ENCODE measurements around the gene OR52M1. TPM values are rescaled to one million over a fixed set of nuclear protein-coding genes. Genes with fewer than 3 reads are reported as not detected.

OR52M1 gene, protein sequence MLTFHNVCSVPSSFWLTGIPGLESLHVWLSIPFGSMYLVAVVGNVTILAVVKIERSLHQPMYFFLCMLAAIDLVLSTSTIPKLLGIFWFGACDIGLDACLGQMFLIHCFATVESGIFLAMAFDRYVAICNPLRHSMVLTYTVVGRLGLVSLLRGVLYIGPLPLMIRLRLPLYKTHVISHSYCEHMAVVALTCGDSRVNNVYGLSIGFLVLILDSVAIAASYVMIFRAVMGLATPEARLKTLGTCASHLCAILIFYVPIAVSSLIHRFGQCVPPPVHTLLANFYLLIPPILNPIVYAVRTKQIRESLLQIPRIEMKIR
- not detected in 2 replicates for total RNA-seq (ENCODE audit: low replicate concordance)
- long read RNA-seq, result 0 reads

DNA sequence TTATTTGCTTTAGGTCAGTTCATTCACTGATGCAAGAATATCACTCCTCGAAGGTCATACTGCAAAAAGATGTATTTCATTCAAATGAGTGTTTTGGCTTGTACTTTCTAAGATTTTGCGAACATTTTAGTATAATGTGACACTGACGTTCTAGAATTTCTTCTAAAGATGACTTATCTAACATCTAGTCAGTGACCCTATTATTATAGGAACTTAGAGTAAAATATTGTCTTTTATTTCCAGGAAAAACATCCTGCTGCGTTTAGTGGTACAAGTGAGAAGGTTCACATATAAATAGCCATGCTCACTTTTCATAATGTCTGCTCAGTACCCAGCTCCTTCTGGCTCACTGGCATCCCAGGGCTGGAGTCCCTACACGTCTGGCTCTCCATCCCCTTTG lies at the start of gene OR52M1:
OR52M1 (plus strand) TSS at position 301 of the 400 bp plus-strand sequence; CDS start at position 301, 0 bp downstream.
- peaks cover 6% of the 10 kb centered on the region for H3K27me3 Mint-ChIP-seq
- no peaks in the 10 kb centered on the region for H3K4me1 Mint-ChIP-seq (ENCODE audit: unreplicated experiment)
- DNase-seq (ENCODE audit: extremely low spot score, unreplicated experiment), result no peak
- TF ChIP-seq, protein P1, sequence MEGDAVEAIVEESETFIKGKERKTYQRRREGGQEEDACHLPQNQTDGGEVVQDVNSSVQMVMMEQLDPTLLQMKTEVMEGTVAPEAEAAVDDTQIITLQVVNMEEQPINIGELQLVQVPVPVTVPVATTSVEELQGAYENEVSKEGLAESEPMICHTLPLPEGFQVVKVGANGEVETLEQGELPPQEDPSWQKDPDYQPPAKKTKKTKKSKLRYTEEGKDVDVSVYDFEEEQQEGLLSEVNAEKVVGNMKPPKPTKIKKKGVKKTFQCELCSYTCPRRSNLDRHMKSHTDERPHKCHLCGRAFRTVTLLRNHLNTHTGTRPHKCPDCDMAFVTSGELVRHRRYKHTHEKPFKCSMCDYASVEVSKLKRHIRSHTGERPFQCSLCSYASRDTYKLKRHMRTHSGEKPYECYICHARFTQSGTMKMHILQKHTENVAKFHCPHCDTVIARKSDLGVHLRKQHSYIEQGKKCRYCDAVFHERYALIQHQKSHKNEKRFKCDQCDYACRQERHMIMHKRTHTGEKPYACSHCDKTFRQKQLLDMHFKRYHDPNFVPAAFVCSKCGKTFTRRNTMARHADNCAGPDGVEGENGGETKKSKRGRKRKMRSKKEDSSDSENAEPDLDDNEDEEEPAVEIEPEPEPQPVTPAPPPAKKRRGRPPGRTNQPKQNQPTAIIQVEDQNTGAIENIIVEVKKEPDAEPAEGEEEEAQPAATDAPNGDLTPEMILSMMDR (conservative IDR thresholded peaks at IDR 0.05), result no peak
- no peaks in the 10 kb centered on the region for H3K9me3 Mint-ChIP-seq
- no peaks in the 10 kb centered on the region for H3K36me3 Mint-ChIP-seq
- H3K4me3 Mint-ChIP-seq, result no peak within 1 kb of the TSS
- H3K27ac Mint-ChIP-seq, result no peak within 1 kb of the TSS

DNA sequence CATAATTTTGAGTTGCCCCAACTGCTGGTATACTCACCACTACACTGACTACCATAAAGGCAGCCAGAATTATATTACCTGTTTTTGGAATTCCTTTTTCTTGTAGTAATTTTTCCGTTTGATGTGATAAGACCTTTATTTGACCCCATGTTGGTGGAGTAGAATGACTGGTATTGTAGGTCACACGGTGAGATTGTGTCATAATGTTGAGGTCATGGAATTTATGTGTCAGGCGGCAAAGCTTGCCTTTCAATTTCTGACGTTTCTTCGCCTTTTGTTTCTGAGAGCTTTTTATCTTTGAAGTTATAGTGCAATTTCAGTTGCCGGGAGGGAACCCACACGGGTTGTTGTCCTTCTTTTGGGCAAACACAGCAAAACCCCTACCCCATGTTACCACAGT lies 49.5 kb upstream of the OR52M1 start:
- Mint-ChIP-seq H3K27me3 (peaks cover 39% of the 10 kb centered on the region), H3K4me1 (ENCODE audit: unreplicated experiment) (peaks cover 10% of the 10 kb centered on the region), H3K4me3 (peak overlapping the region; percentile 50), H3K36me3 (no peaks in the 10 kb centered on the region), H3K9me3 (no peaks in the 10 kb centered on the region), H3K27ac (peak overlapping the region; percentile 82)
- TF ChIP-seq, protein P1 (conservative IDR thresholded peaks at IDR 0.05), result no peak
- no peak for DNase-seq (ENCODE audit: extremely low spot score, unreplicated experiment)

DNA sequence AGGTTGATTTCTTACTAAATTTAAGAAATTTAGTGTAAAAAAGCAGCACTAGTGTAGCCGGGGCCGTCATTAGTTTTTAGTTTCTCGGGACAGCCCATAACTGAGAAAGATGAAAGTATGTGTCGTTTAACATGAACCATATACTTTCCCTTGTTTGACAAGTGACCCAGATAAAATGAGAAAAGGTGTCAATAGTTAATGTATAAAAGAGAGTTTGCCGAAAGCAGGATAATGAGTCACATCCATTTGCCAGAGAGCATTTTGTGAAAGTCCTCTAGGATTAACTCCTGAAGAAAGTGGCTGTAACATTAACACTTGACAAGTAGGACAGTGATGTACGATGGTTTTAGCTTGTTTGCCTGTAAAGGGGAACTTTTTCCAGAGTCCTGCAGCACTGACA lies 49.0 kb upstream of the OR52M1 start:
- TF ChIP-seq, protein P1 (conservative IDR thresholded peaks at IDR 0.05), result no peak
- Mint-ChIP-seq H3K27me3 (peaks cover 39% of the 10 kb centered on the region), H3K9me3 (no peaks in the 10 kb centered on the region), H3K36me3 (no peaks in the 10 kb centered on the region), H3K27ac (peak overlapping the region; percentile 82), H3K4me3 (peak overlapping the region; percentile 52), H3K4me1 (ENCODE audit: unreplicated experiment) (peaks cover 10% of the 10 kb centered on the region)
- no peak for DNase-seq (ENCODE audit: extremely low spot score, unreplicated experiment)

DNA sequence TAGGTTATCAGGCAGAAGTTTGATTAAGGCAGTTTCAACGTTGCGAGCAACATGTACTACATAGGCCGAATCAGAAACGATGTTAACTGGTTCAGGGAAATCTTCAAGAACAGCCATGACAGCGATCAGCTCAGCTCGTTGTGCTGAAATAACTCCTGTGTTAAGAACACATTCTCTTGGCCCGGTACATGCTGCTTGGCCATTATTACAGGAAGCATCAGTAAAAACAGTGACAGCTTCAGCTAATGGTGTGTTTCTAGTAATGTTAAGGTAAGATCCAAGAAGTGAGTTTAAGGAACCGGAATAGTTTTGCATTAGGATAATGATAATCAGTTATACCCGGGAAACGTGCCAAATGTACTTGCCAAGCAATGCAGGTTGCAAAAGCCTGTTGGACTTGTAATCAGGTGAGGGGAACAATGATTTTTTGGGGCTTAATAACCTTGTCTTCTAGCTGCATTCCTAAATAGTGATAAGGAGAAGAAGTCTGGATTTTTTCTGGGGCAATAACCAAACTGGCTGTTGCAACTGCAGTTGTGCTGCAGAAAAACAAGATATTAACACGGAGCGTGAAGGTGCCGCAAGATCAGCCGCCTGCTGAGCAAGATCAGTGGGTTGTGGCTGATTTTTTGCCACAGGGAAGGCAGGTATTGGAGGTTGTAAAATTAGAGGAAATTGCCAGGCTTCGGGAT lies 48.3 kb upstream of the OR52M1 start:
- Mint-ChIP-seq H3K4me1 (ENCODE audit: unreplicated experiment) (peaks cover 10% of the 10 kb centered on the region), H3K27ac (peak overlapping the region; percentile 82), H3K9me3 (no peaks in the 10 kb centered on the region), H3K36me3 (no peaks in the 10 kb centered on the region), H3K27me3 (peaks cover 39% of the 10 kb centered on the region), H3K4me3 (peak overlapping the region; percentile 52)
- DNase-seq (ENCODE audit: extremely low spot score, unreplicated experiment), result no peak
- TF ChIP-seq, protein P1 (conservative IDR thresholded peaks at IDR 0.05), result no peak

DNA sequence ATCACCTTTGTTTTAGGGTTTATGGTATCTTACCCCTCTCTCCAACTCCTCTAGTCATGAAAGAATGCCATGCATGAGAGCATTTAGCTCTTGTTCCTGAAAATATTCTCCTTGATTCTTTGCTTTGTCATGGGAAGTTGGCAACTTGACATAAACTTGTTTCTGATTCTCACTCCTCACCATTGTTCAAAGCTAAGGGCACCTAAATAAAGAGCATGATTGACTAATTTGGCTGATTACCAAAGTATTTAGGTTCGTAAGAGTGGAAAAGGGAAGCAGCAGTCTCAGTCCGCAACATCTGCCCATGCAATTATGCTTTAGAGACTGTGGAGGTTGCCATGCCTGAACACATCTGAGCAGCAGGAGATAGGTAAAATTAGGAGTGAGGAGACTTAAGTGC lies 36.1 kb upstream of the OR52M1 start:
- H3K27ac Mint-ChIP-seq, result no peak overlapping the region
- no peak for DNase-seq (ENCODE audit: extremely low spot score, unreplicated experiment)
- H3K4me3 Mint-ChIP-seq, result no peak overlapping the region
- TF ChIP-seq, protein P1 (conservative IDR thresholded peaks at IDR 0.05), result no peak
- H3K27me3 Mint-ChIP-seq, result no peaks in the 10 kb centered on the region
- no peaks in the 10 kb centered on the region for H3K4me1 Mint-ChIP-seq (ENCODE audit: unreplicated experiment)
- H3K36me3 Mint-ChIP-seq, result no peaks in the 10 kb centered on the region
- no peaks in the 10 kb centered on the region for H3K9me3 Mint-ChIP-seq
